Measurements from ENCODE around the gene GDI2.

- no peak for TF ChIP-seq CTCF (IDR thresholded peaks at IDR 0.05; ENCODE audit: low read depth, low read length, missing input control)
- no peak for TF ChIP-seq REST (IDR thresholded peaks at IDR 0.05)
- TF ChIP-seq ZBTB33 (IDR thresholded peaks at IDR 0.05), result no peak
- TF ChIP-seq JUND (IDR thresholded peaks at IDR 0.05), result no peak
- TF ChIP-seq FOXA1 (IDR thresholded peaks at IDR 0.05), result no peak
- no peak for TF ChIP-seq TAF1 (conservative IDR thresholded peaks at IDR 0.05)
- TF ChIP-seq SP1 (IDR thresholded peaks at IDR 0.05), result no peak
- no peak for TF ChIP-seq YY1 (IDR thresholded peaks at IDR 0.05)
Observed at GRCh38 chr10:5818048-5818331, 4.8 kb upstream of the GDI2 start.
